Suppressor macrophage treated with lipopolysaccharide for 4 hours (primary cell): ENCODE results near the gene ERGIC1.
A peak's percentile ranks its signal among the peaks of the same experiment; 100 is the strongest.

ENCODE experiments used
- DNase-seq: peaks from one replicate; pipeline ENCODE4 v3.0.0-alpha.2; 2020

ERGIC1 gene

GRCh38 chr5:172801179-172801671 is 32.8 kb upstream of the ERGIC1 start:
- DNase-seq = peak; percentile 91

GRCh38 chr5:172802112-172802511 is 31.9 kb upstream of the ERGIC1 start:
- no peak for DNase-seq

GRCh38 chr5:172802567-172803176 is 31.4 kb upstream of the ERGIC1 start:
- no peak for DNase-seq

- DNase-seq = no peak
Observed at GRCh38 chr5:172805018-172805683, 28.9 kb upstream of the ERGIC1 start.

GRCh38 chr5:172805736-172806255 is 28.3 kb upstream of the ERGIC1 start:
- no peak for DNase-seq

- peak; percentile 97 for DNase-seq
Observed at GRCh38 chr5:172806897-172807672, 27.0 kb upstream of the ERGIC1 start.

- no peak for DNase-seq
Observed at GRCh38 chr5:172807766-172808311, 26.2 kb upstream of the ERGIC1 start.

GRCh38 chr5:172809774-172810173 is 24.3 kb upstream of the ERGIC1 start:
- DNase-seq = no peak

GRCh38 chr5:172810996-172811395 is 23.1 kb upstream of the ERGIC1 start:
- peak; percentile 74 for DNase-seq

GRCh38 chr5:172815631-172816030 is 18.4 kb upstream of the ERGIC1 start:
- DNase-seq = peak; percentile 86

- DNase-seq = peak; percentile 86
Observed at GRCh38 chr5:172816925-172817562, 17.0 kb upstream of the ERGIC1 start.

- no peak for DNase-seq
Observed at GRCh38 chr5:172817664-172818063, 16.4 kb upstream of the ERGIC1 start.

- no peak for DNase-seq
Observed at GRCh38 chr5:172818081-172818480, 16.0 kb upstream of the ERGIC1 start.

- DNase-seq = no peak
Observed at GRCh38 chr5:172819569-172819968, 14.5 kb upstream of the ERGIC1 start.

GRCh38 chr5:172820046-172820767 is 13.8 kb upstream of the ERGIC1 start:
- peak; percentile 36 for DNase-seq

GRCh38 chr5:172821340-172821985 is 12.6 kb upstream of the ERGIC1 start:
- DNase-seq = no peak

GRCh38 chr5:172823840-172824362 is 10.2 kb upstream of the ERGIC1 start:
- DNase-seq = no peak

- no peak for DNase-seq
Observed at GRCh38 chr5:172825610-172826204, 8.3 kb upstream of the ERGIC1 start.

- peak; percentile 41 for DNase-seq
Observed at GRCh38 chr5:172827841-172828240, 6.2 kb upstream of the ERGIC1 start.

GRCh38 chr5:172828911-172829431 is 5.1 kb upstream of the ERGIC1 start:
- no peak for DNase-seq
